ENCODE data around the gene LRRC73. TPM values are rescaled to one million over a fixed set of nuclear protein-coding genes. Genes with fewer than 3 reads are reported as not detected.
"Not testable (repeated sequence)": the region's sequence is repeated elsewhere in the genome, so short reads cannot be mapped to it uniquely, and the experiment has no call there.

LRRC73 gene
- total RNA-seq, 1 experiment from 2014 or later = 2.3 TPM

DNA sequence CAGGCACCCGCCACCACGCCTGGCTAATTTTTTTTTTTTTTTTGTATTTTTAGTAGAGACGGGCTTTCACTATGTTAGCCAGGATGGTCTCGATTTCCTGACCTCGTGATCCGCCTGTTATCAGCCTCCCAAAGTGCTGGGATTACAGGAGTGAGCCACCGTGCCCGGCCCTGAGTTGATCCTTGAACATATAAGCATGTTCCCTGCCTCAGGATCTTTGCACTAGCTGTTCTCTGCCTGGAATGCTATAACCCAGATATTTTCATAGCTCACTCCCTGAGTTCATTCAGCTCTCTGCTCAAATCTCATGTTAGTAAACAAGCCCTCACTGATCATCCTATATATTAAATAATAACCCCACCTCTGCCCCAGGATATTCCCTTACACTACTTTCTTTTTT lies 45.8 kb downstream of the LRRC73 start:
- DNase-seq (ENCODE audit: low spot score) = no peak

DNA sequence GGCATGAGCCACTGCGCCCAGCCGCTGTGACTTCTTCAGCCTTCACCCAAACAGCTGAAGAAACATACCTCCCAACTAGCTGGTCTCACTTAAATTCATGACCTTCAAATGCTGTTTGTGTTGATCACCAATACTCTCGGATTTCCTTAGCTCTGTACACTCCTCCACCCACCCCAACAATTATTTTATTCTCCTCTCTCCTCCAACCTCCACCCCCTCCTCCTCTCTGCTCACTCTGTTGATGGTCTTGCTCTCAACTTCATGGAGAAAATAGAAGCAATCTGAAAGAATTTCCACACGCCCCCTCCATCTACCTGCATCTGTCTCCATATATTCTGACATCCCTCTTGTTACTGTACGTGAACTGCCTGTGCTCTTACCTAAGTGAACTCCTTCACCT lies 48.2 kb downstream of the LRRC73 start:
- DNase-seq (ENCODE audit: low spot score) = no peak

DNA sequence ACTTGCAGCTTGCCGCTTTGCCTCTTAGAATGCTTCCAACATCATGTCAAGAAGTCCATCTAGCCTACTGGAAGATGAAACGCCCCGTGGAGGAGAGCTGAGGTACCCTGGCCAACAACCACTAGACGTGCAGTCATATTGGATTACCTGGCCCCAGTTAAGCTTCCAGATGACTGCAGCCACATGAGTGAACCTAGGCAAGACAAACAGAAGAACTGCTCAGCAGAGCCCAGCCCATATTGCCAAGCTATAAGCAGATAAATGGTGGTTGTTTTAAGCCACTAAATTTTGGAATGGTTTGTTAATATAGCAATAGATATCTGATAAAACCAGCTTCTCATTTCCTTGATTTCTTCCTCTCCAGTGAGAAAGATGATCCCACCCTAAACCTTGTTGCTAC lies 50.1 kb downstream of the LRRC73 start:
- no peak for DNase-seq (ENCODE audit: low spot score)

DNA sequence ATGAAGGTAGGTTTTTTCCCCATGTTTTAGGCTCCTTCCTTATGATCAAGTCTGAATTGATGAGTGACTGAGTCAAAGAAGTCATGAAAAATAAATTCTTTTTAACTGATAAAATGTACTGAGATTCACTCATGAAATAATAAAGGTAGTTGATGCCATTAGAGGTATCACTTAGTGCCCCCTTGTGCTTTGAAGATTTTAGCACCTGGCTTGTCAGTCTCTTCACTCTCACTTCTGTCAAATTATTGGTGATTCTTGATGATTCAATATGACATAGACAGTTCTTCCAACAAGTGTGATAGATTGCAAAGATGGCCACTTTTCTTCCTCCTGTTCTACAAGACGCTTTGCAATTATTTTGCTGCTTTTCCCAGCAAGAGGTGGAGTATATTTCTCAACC lies 50.6 kb downstream of the LRRC73 start:
- DNase-seq (ENCODE audit: low spot score) = no peak

DNA sequence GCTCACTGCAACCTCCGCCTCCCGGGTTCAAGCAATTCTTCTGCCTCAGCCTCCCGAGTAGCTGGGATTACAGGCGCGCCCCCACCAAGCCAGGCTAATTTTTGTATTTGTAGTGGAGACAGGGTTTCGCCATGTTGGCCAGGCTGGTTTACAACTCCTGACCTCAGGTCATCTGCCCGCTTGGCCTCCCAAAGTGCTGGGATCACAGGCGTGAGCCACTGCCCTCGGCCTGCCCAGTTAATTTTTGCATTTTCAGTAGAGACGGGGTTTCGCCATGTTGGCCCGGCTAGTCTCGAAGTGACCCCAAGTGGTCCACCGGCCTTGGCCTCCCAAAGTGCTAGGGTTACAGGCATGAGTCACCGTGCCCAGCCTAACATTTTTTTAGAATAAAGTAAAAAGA lies 52.0 kb downstream of the LRRC73 start:
- not testable (repeated sequence) for DNase-seq (ENCODE audit: low spot score)

DNA sequence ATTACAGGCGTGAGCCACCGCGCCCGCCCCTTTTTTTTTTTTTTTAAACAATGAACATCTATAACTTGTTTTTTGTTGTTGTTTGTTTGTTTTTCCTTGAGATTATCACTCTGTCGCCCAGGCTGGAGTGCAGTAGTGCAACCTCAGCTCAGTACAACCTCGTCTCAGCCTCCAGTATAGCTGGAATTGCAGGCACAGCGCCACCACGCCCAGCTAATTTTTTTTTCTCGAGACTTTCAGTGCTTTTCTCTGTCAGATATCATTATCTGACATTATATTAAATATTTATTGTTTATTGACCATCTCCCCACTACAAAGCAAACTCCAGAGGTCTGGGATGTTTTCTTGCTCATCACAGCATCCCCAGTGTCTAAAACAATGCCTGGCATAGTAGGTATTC lies 52.5 kb downstream of the LRRC73 start:
- no peak for DNase-seq (ENCODE audit: low spot score)

Other genes with a start within 250 kb of the LRRC73 start
- not detected in 2 replicates for gene SLC22A7, start 212.1 kb downstream of the LRRC73 start, total RNA-seq (2014; rRNA removed; shearing (Covaris generic))
- gene CRIP3, start 201.5 kb downstream of the LRRC73 start, total RNA-seq (2014; rRNA removed; shearing (Covaris generic)) = not detected in 2 replicates
- gene ZNF318, start 140.7 kb downstream of the LRRC73 start, total RNA-seq (2014; rRNA removed; shearing (Covaris generic)) = 7.7 and 11.0 TPM in 2 replicates
- 11.1 and 13.9 TPM in 2 replicates for gene ABCC10, start 82.8 kb downstream of the LRRC73 start, total RNA-seq (2014; rRNA removed; shearing (Covaris generic))
- gene DLK2, start 54.8 kb downstream of the LRRC73 start, total RNA-seq (2014; rRNA removed; shearing (Covaris generic)) = 0.81 and 3.0 TPM in 2 replicates
- 10.9 and 14.3 TPM in 2 replicates for gene TJAP1, start 32.8 kb downstream of the LRRC73 start, total RNA-seq (2014; rRNA removed; shearing (Covaris generic))
- 122 and 155 TPM in 2 replicates for gene YIPF3, start 6.6 kb upstream of the LRRC73 start, total RNA-seq (2014; rRNA removed; shearing (Covaris generic))
- gene POLR1C, start 6.7 kb upstream of the LRRC73 start, total RNA-seq (2014; rRNA removed; shearing (Covaris generic)) = 46.0 and 50.1 TPM in 2 replicates
- 49.0 and 50.1 TPM in 2 replicates for gene XPO5, start 65.7 kb upstream of the LRRC73 start, total RNA-seq (2014; rRNA removed; shearing (Covaris generic))
- 28.2 and 41.7 TPM in 2 replicates for gene POLH, start 65.8 kb upstream of the LRRC73 start, total RNA-seq (2014; rRNA removed; shearing (Covaris generic))
- gene GTPBP2, start 118.9 kb upstream of the LRRC73 start, total RNA-seq (2014; rRNA removed; shearing (Covaris generic)) = 25.3 and 40.4 TPM in 2 replicates
- 23.0 and 38.0 TPM in 2 replicates for gene MAD2L1BP, start 125.5 kb upstream of the LRRC73 start, total RNA-seq (2014; rRNA removed; shearing (Covaris generic))
- not detected in 2 replicates for gene RSPH9, start 134.7 kb upstream of the LRRC73 start, total RNA-seq (2014; rRNA removed; shearing (Covaris generic))
- 84.5 and 93.4 TPM in 2 replicates for gene MRPS18A, start 177.4 kb upstream of the LRRC73 start, total RNA-seq (2014; rRNA removed; shearing (Covaris generic))